Neural cell (in vitro differentiated cells): Measurements from ENCODE around the gene LAYN. TPM values are rescaled to one million over a fixed set of nuclear protein-coding genes. Genes with fewer than 3 reads are reported as not detected.

Experiments
- H2AFZ ChIP-seq: fragments of 200-600, 300-800 bp; sonication (generic), shearing (Covaris generic); 2 replicates; pipeline ENCODE4 v1.6.0; 2014; ENCODE audit warnings: low read depth, mild to moderate bottlenecking, antibody characterized with exemption, low read length, moderate library complexity
- H3F3A ChIP-seq: fragments of 200-600 bp; shearing (Covaris generic); 2 replicates; pipeline ENCODE4 v1.6.1; 2016; ENCODE audit warnings: mild to moderate bottlenecking, moderate library complexity, mixed read lengths, antibody characterized with exemption, low read length; ENCODE audit not compliant: insufficient read depth, poor library complexity, severe bottlenecking
- H3K27ac ChIP-seq: fragments of 200-600, 300-800 bp; sonication (generic), shearing (Covaris generic); 2 replicates; pipeline ENCODE4 v1.5.1; 2014; ENCODE audit warnings: mild to moderate bottlenecking, low read length, moderate library complexity
- H3K27me3 ChIP-seq: fragments of 300-800, 200-600 bp; sonication (generic), shearing (Covaris generic); 2 replicates; pipeline ENCODE4 v1.6.0; 2014; ENCODE audit warnings: mild to moderate bottlenecking, low read depth, low read length, moderate library complexity; ENCODE audit not compliant: insufficient read depth
- H3K36me3 ChIP-seq: fragments of 300-800, 200-600 bp; sonication (generic), shearing (Covaris generic); 2 replicates; pipeline ENCODE4 v1.5.1; 2014; ENCODE audit warnings: mild to moderate bottlenecking, antibody characterized with exemption, low read length, moderate library complexity; ENCODE audit not compliant: insufficient read depth
- H3K4me2 ChIP-seq: fragments of 300-800, 200-600 bp; sonication (generic), shearing (Covaris generic); 2 replicates; pipeline ENCODE4 v1.6.0; 2014; ENCODE audit warnings: mild to moderate bottlenecking, low read length
- H3K4me3 ChIP-seq: fragments of 300-800, 200-600 bp; sonication (generic), shearing (Covaris generic); 2 replicates; pipeline ENCODE4 v1.5.1; 2014; ENCODE audit warnings: mild to moderate bottlenecking, low read length, moderate library complexity
- H3K79me2 ChIP-seq: fragments of 200-600 bp; shearing (Covaris generic); replicated peaks from 2 replicates; pipeline ENCODE4 v1.6.0; 2014; ENCODE audit warnings: mild to moderate bottlenecking, low read length, moderate library complexity; ENCODE audit not compliant: insufficient read depth
- H3K9ac ChIP-seq: fragments of 300-800, 200-600 bp; sonication (generic), shearing (Covaris generic); 2 replicates; pipeline ENCODE4 v1.6.1; 2016; ENCODE audit warnings: mild to moderate bottlenecking, low read length, mixed read lengths
- H3K9me2 ChIP-seq: fragments of 200-600 bp; shearing (Covaris generic); 2 replicates; pipeline ENCODE4 v1.6.1; 2016; ENCODE audit warnings: mild to moderate bottlenecking, low read length, mixed read lengths; ENCODE audit not compliant: insufficient read depth
- H3K9me3 ChIP-seq: fragments of 200-600, 300-800 bp; sonication (generic), shearing (Covaris generic); 2 replicates; pipeline ENCODE4 v1.6.1; 2016; ENCODE audit warnings: mild to moderate bottlenecking, mixed run types, low read length, moderate library complexity, mixed read lengths
- H4K20me1 ChIP-seq: fragments of 200-600 bp; shearing (Covaris generic); 2 replicates; pipeline ENCODE4 v1.6.1; 2016; ENCODE audit warnings: mild to moderate bottlenecking, mixed run types; ENCODE audit not compliant: insufficient read depth
- EP300 ChIP-seq: fragments of 450-650 bp; conservative IDR thresholded peaks from 2 replicates; pipeline ENCODE4 v1.6.1; 2014; ENCODE audit warnings: antibody characterized with exemption, mild to moderate bottlenecking, moderate library complexity; ENCODE audit not compliant: poor library complexity, severe bottlenecking
- EZH2 ChIP-seq: fragments of 200-600, 300-800 bp; shearing (Covaris generic), sonication (generic); IDR thresholded peaks from 2 replicates; pipeline ENCODE4 v1.6.1; 2014; ENCODE audit warnings: antibody characterized with exemption, low read length, borderline replicate concordance, mild to moderate bottlenecking; ENCODE audit not compliant: insufficient read depth, poor library complexity, severe bottlenecking
- MXI1 ChIP-seq: fragments of 450-650 bp; conservative IDR thresholded peaks from 2 replicates; pipeline ENCODE4 v1.6.1; 2014; ENCODE audit warnings: antibody characterized with exemption, mild to moderate bottlenecking; ENCODE audit not compliant: poor library complexity, severe bottlenecking
- POLR2AphosphoS5 ChIP-seq: IDR thresholded peaks from 2 replicates; pipeline ENCODE4 v1.6.1; 2012
- RAD21 ChIP-seq: fragments of 450-650 bp; conservative IDR thresholded peaks from 2 replicates; pipeline ENCODE4 v1.6.1; 2014; ENCODE audit warnings: antibody characterized with exemption, mild to moderate bottlenecking, moderate library complexity
- SMC3 ChIP-seq: fragments of 450-650 bp; conservative IDR thresholded peaks from 2 replicates; pipeline ENCODE4 v1.6.1; 2014; ENCODE audit warnings: antibody characterized with exemption, mild to moderate bottlenecking, moderate library complexity; ENCODE audit not compliant: poor library complexity
- TAF1 ChIP-seq: IDR thresholded peaks from 2 replicates; pipeline ENCODE4 v1.6.1; 2012; ENCODE audit warnings: low read depth
- polyA plus RNA-seq: library from polyadenylated mRNA; depleted of rRNA; stranded (reverse); fragments of >200 nt; gene quantifications from 2 replicates; pipeline ENCODE4 v1.2.3, GENCODE V29; 2014
- TF ChIP-seq, protein P1 (sequence below): fragments of 450-650 bp; IDR thresholded peaks from 2 replicates; pipeline ENCODE4 v1.5.1; 2014; ENCODE audit warnings: antibody characterized with exemption, mild to moderate bottlenecking, moderate library complexity; ENCODE audit not compliant: poor library complexity, severe bottlenecking
- TF ChIP-seq, protein P2 (sequence below): IDR thresholded peaks from 2 replicates; pipeline ENCODE4 v1.6.1; 2012; ENCODE audit warnings: borderline replicate concordance

The LAYN gene
- polyA plus RNA-seq, 1 donor from 2014 or later, result not detected

- TF ChIP-seq MXI1 (no peak), RAD21 (no peak), POLR2AphosphoS5 (no peak), EZH2 (no peak), TAF1 (no peak), EP300 (no peak), SMC3 (no peak)
- TF ChIP-seq, protein P1, sequence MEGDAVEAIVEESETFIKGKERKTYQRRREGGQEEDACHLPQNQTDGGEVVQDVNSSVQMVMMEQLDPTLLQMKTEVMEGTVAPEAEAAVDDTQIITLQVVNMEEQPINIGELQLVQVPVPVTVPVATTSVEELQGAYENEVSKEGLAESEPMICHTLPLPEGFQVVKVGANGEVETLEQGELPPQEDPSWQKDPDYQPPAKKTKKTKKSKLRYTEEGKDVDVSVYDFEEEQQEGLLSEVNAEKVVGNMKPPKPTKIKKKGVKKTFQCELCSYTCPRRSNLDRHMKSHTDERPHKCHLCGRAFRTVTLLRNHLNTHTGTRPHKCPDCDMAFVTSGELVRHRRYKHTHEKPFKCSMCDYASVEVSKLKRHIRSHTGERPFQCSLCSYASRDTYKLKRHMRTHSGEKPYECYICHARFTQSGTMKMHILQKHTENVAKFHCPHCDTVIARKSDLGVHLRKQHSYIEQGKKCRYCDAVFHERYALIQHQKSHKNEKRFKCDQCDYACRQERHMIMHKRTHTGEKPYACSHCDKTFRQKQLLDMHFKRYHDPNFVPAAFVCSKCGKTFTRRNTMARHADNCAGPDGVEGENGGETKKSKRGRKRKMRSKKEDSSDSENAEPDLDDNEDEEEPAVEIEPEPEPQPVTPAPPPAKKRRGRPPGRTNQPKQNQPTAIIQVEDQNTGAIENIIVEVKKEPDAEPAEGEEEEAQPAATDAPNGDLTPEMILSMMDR, result no peak
- TF ChIP-seq, protein P2, sequence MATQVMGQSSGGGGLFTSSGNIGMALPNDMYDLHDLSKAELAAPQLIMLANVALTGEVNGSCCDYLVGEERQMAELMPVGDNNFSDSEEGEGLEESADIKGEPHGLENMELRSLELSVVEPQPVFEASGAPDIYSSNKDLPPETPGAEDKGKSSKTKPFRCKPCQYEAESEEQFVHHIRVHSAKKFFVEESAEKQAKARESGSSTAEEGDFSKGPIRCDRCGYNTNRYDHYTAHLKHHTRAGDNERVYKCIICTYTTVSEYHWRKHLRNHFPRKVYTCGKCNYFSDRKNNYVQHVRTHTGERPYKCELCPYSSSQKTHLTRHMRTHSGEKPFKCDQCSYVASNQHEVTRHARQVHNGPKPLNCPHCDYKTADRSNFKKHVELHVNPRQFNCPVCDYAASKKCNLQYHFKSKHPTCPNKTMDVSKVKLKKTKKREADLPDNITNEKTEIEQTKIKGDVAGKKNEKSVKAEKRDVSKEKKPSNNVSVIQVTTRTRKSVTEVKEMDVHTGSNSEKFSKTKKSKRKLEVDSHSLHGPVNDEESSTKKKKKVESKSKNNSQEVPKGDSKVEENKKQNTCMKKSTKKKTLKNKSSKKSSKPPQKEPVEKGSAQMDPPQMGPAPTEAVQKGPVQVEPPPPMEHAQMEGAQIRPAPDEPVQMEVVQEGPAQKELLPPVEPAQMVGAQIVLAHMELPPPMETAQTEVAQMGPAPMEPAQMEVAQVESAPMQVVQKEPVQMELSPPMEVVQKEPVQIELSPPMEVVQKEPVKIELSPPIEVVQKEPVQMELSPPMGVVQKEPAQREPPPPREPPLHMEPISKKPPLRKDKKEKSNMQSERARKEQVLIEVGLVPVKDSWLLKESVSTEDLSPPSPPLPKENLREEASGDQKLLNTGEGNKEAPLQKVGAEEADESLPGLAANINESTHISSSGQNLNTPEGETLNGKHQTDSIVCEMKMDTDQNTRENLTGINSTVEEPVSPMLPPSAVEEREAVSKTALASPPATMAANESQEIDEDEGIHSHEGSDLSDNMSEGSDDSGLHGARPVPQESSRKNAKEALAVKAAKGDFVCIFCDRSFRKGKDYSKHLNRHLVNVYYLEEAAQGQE, result no peak
- Histone ChIP-seq H3K27ac (no peak overlapping the region), H3K79me2 (no peaks in the 10 kb centered on the region)
These were observed 55.8 kb downstream of the LAYN start for GRCh38 chr11:111596319-111596718.

DNA sequence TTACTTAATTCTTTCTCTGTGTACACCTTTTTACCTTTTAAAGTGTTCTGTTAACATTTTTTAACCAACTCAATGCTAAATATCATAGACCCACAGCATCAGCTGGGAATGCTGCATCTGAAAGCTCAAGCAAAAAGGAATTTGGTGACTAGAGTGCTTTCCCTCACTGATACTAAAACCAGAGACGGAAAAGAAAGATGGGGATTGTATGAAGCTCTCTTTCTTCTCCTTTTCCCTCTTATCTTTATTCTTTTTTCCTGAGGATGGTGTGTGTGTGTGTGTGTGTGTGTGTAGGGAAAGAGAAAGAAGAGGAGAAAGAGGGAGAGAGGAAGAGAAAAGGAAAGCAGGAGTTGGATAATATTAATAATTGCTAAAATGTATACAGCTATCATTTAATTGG, 57.6 kb downstream of the LAYN start:
- no peaks in the 10 kb centered on the region for H3K36me3 ChIP-seq
- H3K79me2 ChIP-seq, result peaks cover 2% of the 10 kb centered on the region
- H3K27ac ChIP-seq, result no peak overlapping the region
- no peak for TF ChIP-seq RAD21
- TF ChIP-seq POLR2AphosphoS5, result no peak
- no peak for TF ChIP-seq SMC3
- no peak overlapping the region for H3K4me3 ChIP-seq
- no peaks in the 10 kb centered on the region for H3K27me3 ChIP-seq
- H4K20me1 ChIP-seq, result no peaks in the 10 kb centered on the region
- H3F3A ChIP-seq, result no peaks in the 10 kb centered on the region
- no peak overlapping the region for H2AFZ ChIP-seq
- no peak overlapping the region for H3K4me2 ChIP-seq
- no peak overlapping the region for H3K9ac ChIP-seq
- H3K9me2 ChIP-seq, result no peaks in the 10 kb centered on the region
- no peaks in the 10 kb centered on the region for H3K9me3 ChIP-seq

More at GRCh38 chr11:111596319-111596718, 55.8 kb downstream of the LAYN start:
- no peaks in the 10 kb centered on the region for H3K9me2 ChIP-seq
- H3K27me3 ChIP-seq, result no peaks in the 10 kb centered on the region
- H3K9ac ChIP-seq, result no peak overlapping the region
- no peak overlapping the region for H2AFZ ChIP-seq
- H3F3A ChIP-seq, result no peaks in the 10 kb centered on the region
- H3K9me3 ChIP-seq, result no peaks in the 10 kb centered on the region
- H3K36me3 ChIP-seq, result no peaks in the 10 kb centered on the region
- no peak overlapping the region for H3K4me2 ChIP-seq
- H4K20me1 ChIP-seq, result no peaks in the 10 kb centered on the region
- H3K4me3 ChIP-seq, result no peak overlapping the region

GRCh38 chr11:111598559-111598958, 58.0 kb downstream of the LAYN start:
- H3K36me3 ChIP-seq, result no peaks in the 10 kb centered on the region
- H3K9me2 ChIP-seq, result no peaks in the 10 kb centered on the region
- H4K20me1 ChIP-seq, result no peaks in the 10 kb centered on the region
- no peak overlapping the region for H3K27ac ChIP-seq
- no peak overlapping the region for H2AFZ ChIP-seq
- H3K9ac ChIP-seq, result no peak overlapping the region
- H3K4me2 ChIP-seq, result no peak overlapping the region
- no peaks in the 10 kb centered on the region for H3K9me3 ChIP-seq
- H3K27me3 ChIP-seq, result no peaks in the 10 kb centered on the region
- no peaks in the 10 kb centered on the region for H3F3A ChIP-seq
- H3K4me3 ChIP-seq, result no peak overlapping the region
- peaks cover 6% of the 10 kb centered on the region for H3K79me2 ChIP-seq
- TF ChIP-seq EZH2 (no peak), SMC3 (no peak), POLR2AphosphoS5 (no peak), EP300 (no peak), TAF1 (no peak), MXI1 (no peak), RAD21 (no peak)
- TF ChIP-seq, protein P1, result no peak
- TF ChIP-seq, protein P2, result no peak
